HG03378 (cell line): ENCODE results near the gene ATP4A.

Source experiments
- ATAC-seq: cut with Tn5 transposase; IDR thresholded peaks from one replicate; pipeline ENCODE4 v1.9.1; 2021; ENCODE audit warnings: mild to moderate bottlenecking, moderate library complexity; ENCODE audit not compliant: unreplicated experiment

The ATP4A gene

DNA sequence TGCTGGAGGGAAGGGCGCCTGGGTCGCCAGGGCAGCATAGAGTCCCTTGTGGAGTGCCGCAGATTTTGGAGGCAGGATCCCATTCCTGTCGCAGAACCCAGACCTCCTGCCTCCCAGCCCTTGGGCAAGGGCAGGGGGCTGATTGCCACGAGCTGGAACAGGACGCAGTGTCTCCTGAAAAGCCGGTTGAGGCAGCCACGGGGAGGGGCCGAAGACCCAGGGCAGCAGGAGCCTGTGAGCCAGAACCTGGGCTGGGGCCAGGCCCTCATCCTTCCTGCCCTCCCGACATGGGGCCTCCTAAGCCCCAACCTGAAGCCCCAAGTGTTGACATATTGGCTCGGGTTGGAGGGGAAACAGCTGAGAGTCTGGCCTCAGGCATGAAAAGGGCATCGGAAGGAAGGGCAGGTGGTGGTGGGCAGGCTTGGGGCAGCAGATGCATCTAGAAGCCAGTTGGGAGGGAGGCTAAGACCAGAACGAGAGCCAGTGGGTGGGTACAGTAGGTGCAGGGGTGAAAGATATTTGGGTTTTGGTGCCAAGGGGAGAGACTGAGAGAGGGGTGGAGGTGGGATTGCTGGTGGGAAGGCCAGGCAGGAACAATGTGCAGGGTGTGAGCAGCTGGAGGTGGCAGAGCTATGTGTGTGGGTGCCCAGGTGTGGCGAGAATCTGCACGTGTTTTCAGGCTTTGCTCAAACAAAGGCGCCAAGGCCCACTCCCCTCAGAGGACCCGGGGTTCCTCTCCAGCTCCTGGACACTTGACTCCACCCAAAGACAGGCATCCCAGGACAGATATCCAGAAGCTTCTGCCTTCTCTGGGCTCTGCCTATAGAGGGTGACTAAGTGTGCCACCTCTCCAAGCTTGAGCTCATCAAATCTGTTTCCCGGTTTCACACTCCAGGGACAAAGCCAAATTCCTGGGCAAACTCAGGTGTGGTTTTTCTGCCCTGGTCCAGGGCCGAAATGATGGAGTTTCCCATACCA lies 33.9 kb downstream of the ATP4A start:
- ATAC-seq: no peak

DNA sequence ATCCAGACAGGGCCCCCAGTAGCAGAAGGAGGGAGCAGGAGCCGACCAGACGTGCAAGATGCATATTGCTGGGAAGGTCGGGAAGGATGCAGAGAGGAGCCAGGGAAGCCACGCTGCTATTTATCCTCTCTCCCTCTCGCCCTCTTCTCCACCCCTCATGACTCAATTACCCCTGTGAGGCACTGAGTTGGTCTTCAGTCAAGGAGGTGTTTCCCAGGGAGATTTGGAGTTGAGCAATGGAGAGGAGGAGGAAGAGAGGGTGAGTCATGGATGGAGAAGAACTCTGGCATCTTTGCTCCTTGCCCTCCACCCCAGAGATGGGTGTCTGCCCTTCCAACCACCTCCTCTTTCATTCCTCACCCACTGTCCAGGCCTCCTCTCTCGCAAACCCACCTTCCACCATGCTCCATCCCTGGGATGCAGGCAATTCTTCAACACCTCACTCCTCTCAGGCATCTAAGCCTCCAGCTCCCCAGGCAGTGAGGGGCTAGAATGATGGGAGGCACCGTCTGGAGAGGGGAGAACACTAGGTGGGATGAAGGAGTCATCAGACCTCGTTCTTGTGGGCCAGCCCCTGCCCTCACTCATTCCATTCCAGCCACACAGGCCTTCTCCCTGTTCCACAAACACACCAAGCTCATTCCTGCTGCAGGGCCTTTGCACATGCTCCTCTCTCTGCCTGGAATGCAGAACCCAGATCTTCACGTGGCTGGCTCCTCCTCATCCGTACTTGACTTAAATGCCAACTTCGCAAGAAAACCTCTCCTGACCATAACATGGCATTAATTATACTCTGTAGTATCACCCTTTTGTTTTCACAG lies 35.0 kb downstream of the ATP4A start, which contains the start of gene SBSN:
Gene SBSN (minus strand): TSS at position 94 of the 821 bp plus-strand sequence. CDS start 30 bp downstream, at position 64.
- no peak for ATAC-seq

- no peak for ATAC-seq
Observed at GRCh38 chr19:35525873-35526272, 37.6 kb downstream of the ATP4A start.

DNA sequence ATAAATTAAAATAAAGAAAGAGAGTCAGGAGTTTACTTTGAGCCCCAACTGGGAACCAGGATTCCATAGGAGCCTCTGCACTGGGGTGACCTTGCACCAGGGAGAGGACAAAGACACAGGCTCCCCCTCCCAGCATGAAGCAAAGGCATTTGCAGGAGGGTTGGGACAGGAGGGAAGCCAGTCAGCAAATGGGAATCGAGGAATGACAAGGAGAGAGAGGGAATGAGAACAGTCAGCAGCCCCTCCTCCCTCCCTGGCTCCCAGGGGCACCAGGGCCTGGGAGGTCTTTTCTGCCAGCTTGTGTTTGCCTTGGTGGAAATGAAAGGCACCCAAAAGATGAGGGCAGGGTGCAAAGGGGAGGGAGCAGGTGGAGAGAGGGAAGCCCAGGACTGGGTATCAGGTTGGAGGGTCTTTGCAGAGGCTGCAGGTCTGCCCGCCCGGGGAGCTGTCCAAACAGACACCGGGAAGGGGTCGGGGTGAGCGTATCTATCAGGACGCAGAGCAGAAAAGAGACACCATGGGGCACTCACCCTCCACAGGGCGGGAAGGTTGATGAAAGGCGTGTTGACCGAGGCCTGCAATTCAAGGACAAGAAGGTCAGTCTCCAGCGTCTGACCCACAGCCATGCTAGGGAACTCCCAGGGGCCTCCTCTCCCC lies 39.1 kb downstream of the ATP4A start:
- ATAC-seq: no peak

DNA sequence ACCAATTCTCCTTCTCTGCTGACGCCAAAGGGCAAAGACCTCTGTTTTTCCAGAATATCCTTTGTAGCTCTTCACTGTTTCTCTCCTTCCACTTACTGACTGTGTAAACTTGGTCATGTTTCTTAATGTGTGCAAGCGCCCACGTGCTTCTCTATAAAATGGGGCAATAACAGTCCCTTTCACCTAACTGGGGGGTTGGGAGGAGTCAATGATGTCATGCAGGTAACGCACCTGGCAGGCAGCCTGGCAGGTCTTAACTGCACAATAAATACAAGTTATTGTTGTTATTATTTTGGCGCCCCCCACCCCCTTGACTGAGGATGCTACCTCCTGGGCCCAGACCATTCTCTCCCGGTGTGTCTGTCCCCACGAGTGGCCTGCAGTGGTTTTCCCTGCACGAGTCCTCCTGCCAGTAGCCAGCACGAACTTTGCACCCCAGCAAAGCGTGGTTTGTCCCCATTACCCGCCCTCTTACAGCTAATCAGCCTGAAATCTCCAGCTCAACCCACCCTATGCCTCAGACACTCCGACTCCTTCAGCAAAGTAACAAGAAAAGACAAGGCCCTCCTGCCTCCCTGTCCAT lies 40.6 kb downstream of the ATP4A start:
- ATAC-seq: no peak

- no peak for ATAC-seq
Observed at GRCh38 chr19:35521124-35521743, 42.2 kb downstream of the ATP4A start.

- no peak for ATAC-seq
Observed at GRCh38 chr19:35519291-35519690, 44.2 kb downstream of the ATP4A start.

GRCh38 chr19:35518313-35518712 lies 45.1 kb downstream of the ATP4A start:
- ATAC-seq: no peak

- ATAC-seq: no peak
Observed at GRCh38 chr19:35517342-35517741, 46.1 kb downstream of the ATP4A start.

DNA sequence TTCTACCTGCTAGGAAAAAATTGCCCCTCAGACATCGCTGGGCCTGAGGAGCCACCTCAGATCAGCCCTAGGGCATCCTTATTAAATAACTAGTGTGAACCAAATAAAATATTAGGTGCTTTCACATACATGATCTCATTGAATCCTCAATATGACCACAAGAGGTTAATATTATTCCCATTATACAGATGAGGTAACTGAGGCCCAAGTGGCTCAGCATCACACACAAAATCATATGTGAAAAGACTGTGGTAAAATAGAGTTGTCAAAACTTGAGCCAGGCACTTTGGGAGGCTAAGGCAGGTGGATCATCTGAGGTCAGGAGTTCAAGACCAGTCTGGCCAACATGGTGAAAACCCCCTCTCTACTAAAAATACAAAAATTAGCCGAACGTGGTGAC lies 47.1 kb downstream of the ATP4A start:
- ATAC-seq: no peak

DNA sequence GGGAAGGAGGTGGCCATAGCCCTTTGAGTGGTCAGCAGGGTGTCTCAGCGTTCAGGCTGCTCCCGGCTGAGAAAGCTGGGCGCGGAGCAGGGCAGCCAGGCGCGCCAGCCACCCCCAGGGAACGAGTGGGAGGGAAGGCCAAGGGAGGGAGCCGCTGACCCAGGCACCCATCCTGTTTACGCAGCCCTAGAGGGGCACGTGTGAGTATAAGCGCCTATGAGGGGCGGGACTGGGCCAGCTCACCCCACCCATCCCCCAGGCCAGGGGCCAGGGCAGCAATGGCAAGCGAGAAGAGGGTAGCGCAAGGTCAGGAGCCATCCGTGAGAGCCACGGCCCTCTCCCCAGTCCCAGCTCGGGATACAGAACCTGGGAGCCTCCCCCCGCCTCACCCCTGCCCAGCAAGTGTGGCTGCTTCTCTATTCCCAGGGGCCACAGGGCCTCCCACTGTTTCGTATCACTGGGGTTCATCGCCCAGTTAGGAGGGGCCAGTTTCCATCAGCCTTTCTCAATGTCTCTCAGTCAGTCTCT lies 49.1 kb downstream of the ATP4A start:
- ATAC-seq: no peak

DNA sequence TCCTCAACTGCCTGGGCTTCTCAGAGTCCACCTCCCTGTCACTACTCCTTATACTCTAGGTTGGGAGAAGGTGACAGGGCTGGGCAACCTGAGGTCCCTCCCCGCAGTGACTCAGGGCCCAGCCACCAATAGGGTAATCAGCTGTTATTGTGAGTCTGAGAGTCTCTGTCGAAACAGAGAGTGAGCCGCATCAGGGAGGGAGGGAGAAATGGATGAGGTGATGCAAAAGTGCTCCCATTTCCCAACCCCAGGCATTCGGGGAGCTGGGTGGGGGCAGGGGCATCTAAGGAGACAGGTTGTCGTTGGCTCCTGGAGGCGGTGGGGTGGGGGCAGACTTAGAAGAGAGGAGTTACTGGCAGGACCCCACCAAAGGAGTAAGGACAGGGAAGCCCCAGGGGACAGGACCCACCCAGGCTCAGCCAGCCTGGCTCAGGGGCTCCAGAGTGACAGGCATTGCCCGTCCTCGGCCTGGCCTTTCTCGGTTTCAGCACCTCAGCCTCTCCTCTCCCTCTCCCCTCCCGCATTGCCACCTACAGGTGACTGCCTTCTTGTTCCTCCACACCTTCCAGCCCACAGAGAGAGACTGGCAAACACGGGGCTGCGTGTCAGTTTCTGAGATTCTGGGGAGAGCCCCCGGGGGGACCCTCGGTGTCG lies 49.7 kb downstream of the ATP4A start, which contains the start of gene DMKN:
Gene DMKN (minus strand): TSS at position 22 of the 654 bp plus-strand sequence. CDS start 174 bp downstream, outside the sequence.
- ATAC-seq: no peak

DNA sequence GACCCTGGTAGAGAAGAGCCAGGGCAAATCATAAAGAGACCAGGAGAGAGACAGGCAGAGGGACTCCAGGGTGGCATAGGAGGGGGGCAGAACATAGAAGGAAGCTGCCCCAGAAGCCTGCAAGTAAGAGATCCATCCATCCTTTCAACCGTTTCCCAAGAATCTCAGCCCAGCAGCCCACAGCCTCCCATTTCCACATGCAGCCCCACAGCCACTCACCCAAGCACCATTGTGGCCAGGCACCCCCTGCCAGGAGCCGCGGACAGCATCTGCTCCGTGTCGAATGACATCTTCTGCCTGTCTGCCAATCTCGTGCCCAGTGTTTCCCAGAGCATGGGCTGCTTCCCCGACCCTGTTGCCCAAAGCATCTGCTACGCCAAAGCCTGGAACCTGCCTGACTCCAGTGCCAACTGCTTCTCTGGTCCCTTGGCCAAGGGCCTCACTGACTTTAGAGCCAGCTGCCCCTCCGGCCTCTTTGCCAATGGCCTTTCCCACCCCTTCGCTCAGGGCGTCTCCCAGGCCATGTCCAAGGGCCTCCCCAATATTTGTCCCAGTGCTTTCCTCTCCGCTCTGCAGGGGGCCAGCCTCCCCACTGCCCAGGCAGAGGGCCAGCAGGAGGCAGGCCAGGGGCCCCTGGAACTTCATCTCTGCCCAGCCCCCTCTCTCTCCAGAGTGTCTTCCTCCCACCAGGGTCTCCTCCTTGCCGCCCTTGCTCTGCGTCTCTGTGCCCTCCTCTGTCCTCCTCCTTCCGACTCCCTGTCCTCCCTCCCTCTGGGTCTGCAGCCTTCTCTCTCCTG lies 50.4 kb downstream of the ATP4A start:
- no peak for ATAC-seq

DNA sequence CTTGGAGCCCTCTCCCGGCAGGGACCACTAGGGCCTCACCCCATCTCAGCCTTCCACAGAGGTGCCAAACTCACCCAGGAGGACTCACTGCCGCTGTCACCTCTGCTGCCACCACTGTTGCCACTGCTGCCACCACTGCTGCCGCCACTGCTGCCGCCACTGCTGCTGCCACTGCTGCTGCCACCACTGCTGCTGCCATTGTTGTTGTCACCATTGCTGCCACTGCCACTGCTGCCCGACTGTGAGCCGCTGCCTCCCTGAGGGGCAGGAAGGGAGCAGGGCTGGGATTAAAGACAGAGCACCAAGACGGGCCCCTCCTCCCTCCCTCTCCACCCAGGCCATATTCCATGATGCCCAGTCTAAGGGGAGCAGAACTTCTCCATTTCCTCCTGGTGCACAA lies 52.1 kb downstream of the ATP4A start:
- ATAC-seq: no peak

GRCh38 chr19:35510626-35510964 lies 52.9 kb downstream of the ATP4A start:
- no peak for ATAC-seq

GRCh38 chr19:35509861-35510625 lies 53.4 kb downstream of the ATP4A start:
- ATAC-seq: no peak

DNA sequence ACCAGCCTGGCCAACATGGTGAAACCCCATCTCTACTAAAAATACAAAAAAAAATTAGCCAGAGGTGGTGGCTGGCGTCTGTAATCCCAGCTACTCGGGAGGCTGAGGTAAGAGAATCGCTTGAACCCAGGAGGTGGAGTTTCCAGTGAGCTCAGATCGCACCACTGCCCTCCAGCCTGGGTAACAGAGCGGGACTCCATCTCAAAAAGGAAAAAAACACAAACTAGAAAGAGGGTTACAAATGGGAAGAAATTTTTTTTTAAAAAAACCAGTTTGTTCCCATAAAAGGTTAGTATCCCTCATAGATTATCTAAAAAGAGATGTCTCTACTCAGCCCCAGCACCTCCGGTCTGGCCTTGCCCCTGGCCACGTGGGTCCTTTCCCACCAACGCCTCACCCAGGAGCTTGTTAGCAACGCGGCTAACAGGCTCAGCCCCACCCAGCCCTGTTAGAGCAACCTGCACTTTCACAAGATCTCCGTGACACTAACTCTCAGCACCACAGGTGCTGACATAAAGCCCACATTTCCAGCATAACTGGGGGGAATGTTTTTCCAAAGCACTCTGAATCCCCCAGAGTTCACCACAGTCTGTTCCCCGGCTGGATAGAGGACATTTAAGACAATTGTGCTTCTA lies 54.3 kb downstream of the ATP4A start:
- no peak for ATAC-seq

DNA sequence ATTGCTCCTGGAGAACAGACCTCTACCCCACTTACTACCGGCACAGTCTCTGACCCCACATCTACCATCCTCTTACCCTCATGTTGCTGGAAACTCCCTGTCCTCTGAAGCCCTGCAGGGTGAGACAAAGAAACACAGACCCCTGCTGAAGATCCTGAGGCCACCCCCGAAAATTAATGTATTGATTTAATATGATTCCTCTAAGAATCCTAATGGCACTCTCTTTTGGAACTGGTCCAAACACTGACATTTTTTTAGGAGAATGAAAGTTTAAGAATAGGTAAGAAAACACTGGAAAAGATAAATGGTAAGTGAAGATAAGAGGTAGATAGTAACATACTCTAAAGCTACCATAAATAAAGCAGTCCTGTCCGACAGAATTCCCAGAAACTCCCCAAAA lies 55.3 kb downstream of the ATP4A start:
- no peak for ATAC-seq
